ENCODE measurements around the gene YARS1. TPM values are rescaled to one million over a fixed set of nuclear protein-coding genes. Genes with fewer than 3 reads are reported as not detected.

The YARS1 gene
- total RNA-seq, 6 donors from 2014 or later: 82.1 to 110 (median 95.1) TPM

DNA sequence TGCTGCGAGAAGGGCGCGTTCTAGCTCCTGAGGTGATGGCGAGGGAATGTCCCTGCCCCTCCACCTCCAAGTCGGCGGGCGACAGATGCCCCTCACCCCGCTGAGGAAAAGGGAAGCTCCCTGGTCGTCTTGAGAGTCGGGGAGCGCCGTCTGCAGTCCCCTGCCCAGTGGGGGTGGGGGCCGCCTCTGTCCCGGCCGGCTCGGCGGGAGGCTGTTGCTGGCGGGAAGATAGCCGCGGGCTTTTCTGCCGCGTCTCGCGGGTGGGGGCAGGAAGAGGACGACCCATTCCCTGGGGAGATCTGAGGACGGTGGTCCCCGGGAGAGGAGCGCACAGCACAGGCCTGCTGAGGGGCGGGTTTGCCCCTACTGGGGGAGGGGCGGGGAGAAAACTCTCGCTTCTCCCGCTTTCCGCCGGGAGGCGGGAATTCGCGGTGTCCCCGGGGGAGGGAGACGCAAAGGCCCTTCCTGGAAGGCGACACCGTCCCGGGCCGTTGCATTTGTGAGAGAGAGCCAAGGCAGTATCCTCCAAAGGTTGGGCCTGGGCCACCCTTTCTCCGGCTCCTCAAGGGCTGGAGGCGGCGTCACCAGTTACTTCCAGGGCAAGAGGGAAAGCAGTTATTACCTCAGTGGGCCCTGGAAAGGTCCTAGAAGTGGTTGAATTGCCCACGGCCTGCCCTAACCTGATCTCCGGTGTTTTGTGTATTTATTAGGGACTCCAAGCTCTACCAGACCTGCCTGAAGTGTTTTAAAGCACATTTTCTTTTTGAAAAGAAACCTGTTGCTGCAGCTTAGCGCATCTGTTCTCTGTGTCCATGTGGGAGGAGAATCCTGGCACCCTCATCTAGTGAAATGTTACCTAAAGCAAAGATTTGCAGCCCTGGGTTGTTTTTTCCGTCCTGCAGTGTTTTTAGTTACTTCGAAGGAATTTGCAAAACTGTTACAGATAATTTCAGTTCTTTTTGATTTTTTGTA lies 943 bp upstream of the YARS1 start:
- Histone ChIP-seq H3K36me3 (peaks cover 0 to 4% (median 0%) of the 10 kb centered on the region in 4 donors), H3K4me3 (peak overlapping the region; percentile 63 to 98 (median 89)), H3K4me1 (peaks cover 35 to 53% (median 40%) of the 10 kb centered on the region in 4 donors), H3K27me3 (no peaks in the 10 kb centered on the region), H3K9me3 (no peaks in the 10 kb centered on the region), H3K27ac (peak overlapping the region; percentile 92 to 99 (median 96))
- whole genome bisulfite sequencing, 2 donors: 2 to 11% methylated on average over 5 to 43 of the region's 51 CpGs
- DNase-seq (peak; percentile 78 to 90), ATAC-seq (ENCODE audit: low FRiP score in 2 of 2) (peak; percentile 58 to 60)
- TF ChIP-seq CTCF (IDR thresholded peaks at IDR 0.05) (peak in 1 of 6 experiments; percentile 4), POLR2A (IDR thresholded peaks at IDR 0.05) (no peak), EP300 (IDR thresholded peaks at IDR 0.05) (peak in 1 of 4 donors; percentile 7), POLR2AphosphoS5 (IDR thresholded peaks at IDR 0.05) (peak in 1 of 2 donors; percentile 38)

DNA sequence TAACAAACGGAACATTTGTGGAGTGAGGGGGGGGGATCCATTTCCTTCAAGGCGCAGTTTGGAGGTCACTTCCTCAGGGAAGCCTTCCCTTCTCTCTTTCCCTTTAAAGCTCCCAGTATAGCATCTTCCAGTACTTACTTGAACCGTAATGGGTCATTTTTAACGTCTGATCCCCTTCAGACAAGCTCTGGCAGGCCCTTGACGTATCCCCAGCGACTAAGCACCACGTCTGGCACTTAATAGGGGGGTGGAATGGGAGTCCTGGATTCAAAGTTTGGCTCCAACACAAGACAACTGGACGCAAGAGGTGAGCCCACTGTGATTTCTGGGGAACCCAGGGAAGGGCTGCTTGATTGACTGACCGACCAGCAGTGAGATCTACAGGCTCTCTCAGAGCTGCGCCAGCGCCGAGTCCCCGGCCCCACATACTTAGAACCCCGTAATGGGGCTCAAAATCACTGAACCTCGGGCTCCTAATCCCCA lies 441 bp downstream of the YARS1 start:
- Histone ChIP-seq H3K27me3 (no peaks in the 10 kb centered on the region), H3K4me3 (peak overlapping the region; percentile 63 to 93 (median 82)), H3K4me1 (peaks cover 40 to 63% (median 44%) of the 10 kb centered on the region in 4 donors), H3K27ac (peak overlapping the region; percentile 92 to 99 (median 96)), H3K9me3 (no peaks in the 10 kb centered on the region), H3K36me3 (peaks cover 0 to 4% (median 0%) of the 10 kb centered on the region in 4 donors)
- DNase-seq: peak in 1 of 2 donors; percentile 25
- 1 to 2% methylated on average over 7 to 15 of the region's 15 CpGs for WGBS, 2 donors
- ATAC-seq (ENCODE audit: low FRiP score in 2 of 2): peak; percentile 12 to 16
- TF ChIP-seq EP300 (IDR thresholded peaks at IDR 0.05) (no peak), CTCF (IDR thresholded peaks at IDR 0.05) (no peak), POLR2AphosphoS5 (IDR thresholded peaks at IDR 0.05) (no peak), POLR2A (IDR thresholded peaks at IDR 0.05) (no peak)

DNA sequence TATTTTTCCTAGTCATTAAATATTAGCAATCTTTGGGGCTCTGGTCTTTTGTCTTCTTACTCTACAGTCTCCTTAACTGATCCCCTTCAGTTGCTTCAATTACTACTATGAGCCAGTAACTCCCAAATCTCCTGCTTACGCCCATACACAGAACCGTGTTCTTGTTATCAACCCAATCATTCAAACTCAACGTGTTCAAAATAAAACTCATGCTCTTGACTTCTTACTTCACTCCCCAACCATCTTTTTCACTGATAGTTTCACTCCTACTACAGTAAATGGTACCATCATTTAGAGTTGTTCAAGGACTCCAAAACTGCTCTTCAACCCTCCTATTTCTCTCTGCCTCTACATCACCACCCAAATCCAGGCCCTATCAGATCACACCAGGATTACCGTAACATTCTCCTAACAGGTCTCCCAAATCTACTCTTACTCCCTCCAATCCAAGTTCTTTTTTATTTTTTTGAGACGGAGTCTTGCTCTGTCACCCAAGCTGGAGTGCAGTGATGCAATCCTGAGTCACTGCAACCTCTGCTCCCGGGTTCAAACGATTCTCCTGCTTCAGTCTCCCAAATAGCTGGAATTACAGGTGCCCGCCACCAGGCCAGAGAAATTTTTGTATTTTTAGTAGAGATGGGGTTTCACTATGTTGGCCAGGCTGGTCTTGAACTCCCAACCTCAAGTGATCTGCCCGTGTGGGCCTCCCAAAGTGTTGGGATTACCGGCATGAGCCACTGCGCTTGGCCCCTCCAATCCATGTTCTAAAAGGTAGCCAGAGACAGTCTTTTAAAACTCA lies 3.0 kb downstream of the YARS1 start:
- Histone ChIP-seq H3K36me3 (peaks cover 0 to 24% (median 13%) of the 10 kb centered on the region in 4 donors), H3K4me3 (no peak overlapping the region), H3K27me3 (no peaks in the 10 kb centered on the region), H3K9me3 (no peaks in the 10 kb centered on the region), H3K4me1 (peaks cover 39 to 57% (median 41%) of the 10 kb centered on the region in 4 donors), H3K27ac (no peak overlapping the region)
- no peak for TF ChIP-seq EP300 (IDR thresholded peaks at IDR 0.05)
- WGBS, 2 donors: 81 to 82% methylated on average over 11 of the region's 11 CpGs
- DNase-seq: peak in 1 of 2 donors; percentile 45
- ATAC-seq (ENCODE audit: low FRiP score in 2 of 2): no peak

- WGBS, 2 donors: 79 to 89% methylated on average over 3 of the region's 3 CpGs
These were observed 5.2 kb downstream of the YARS1 start for GRCh38 chr1:32811917-32812316.

More at GRCh38 chr1:32811917-32812316, 5.2 kb downstream of the YARS1 start:
- DNase-seq: no peak
- H3K9me3 ChIP-seq: no peaks in the 10 kb centered on the region
- no peak overlapping the region for H3K4me3 ChIP-seq
- no peak for ATAC-seq (ENCODE audit: low FRiP score in 2 of 2)
- H3K36me3 ChIP-seq: peaks cover 4 to 47% (median 29%) of the 10 kb centered on the region in 4 donors
- TF ChIP-seq POLR2AphosphoS5 (IDR thresholded peaks at IDR 0.05) (no peak), POLR2A (IDR thresholded peaks at IDR 0.05) (no peak), CTCF (IDR thresholded peaks at IDR 0.05) (no peak), EP300 (IDR thresholded peaks at IDR 0.05) (no peak)
- H3K4me1 ChIP-seq: peaks cover 30 to 54% (median 40%) of the 10 kb centered on the region in 4 donors
- no peaks in the 10 kb centered on the region for H3K27me3 ChIP-seq
- no peak overlapping the region for H3K27ac ChIP-seq
